HG03354 (cell line): Measurements from ENCODE around the gene TEAD1.

ENCODE experiments used
- ATAC-seq: cut with Tn5 transposase; IDR thresholded peaks from one replicate; pipeline ENCODE4 v1.9.1; 2021; ENCODE audit warnings: mild to moderate bottlenecking; ENCODE audit not compliant: unreplicated experiment, poor library complexity, severe bottlenecking

The TEAD1 gene

DNA sequence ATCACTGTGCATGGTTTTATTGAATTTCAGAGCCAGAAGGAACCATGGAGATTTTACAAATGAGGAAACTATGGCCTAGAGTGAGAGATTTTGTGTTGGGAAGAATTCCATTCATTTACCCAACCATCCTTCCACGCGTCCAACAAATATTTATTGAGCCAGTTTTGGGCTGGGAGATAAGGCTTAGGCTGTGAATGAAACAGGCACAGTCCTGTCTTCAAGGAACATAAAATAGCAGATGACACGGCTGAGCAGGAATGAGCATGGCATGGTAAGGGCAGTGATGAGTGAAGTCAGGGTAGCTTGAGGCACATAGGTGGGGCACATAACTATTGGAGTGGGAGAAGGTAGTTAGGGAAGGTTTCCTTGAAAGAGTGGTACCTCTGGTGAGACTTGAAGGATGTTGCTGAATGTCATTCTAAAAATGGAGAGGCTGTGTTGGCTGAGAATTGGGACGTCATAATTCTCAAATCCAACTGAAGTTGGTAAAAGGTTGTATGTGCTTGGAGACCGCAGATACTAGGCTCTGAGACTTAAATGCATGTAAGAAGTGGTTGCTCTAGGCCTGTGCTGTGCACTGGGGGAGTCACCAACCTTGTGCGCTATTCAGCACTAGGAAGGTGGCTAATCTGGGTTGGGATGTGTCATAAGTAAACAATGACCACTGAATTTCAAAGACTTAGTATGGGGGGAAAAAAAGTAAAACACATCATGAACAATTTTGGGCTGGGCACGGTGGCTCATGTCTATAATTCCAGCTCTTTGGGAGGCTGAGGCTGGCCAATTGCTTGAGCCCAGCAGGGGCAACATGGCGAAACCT is 51.9 kb downstream of the TEAD1 start:
- ATAC-seq: no peak

- no peak for ATAC-seq
Observed at GRCh38 chr11:12727563-12728211, 53.5 kb downstream of the TEAD1 start.

- no peak for ATAC-seq
Observed at GRCh38 chr11:12728417-12728816, 54.2 kb downstream of the TEAD1 start.

DNA sequence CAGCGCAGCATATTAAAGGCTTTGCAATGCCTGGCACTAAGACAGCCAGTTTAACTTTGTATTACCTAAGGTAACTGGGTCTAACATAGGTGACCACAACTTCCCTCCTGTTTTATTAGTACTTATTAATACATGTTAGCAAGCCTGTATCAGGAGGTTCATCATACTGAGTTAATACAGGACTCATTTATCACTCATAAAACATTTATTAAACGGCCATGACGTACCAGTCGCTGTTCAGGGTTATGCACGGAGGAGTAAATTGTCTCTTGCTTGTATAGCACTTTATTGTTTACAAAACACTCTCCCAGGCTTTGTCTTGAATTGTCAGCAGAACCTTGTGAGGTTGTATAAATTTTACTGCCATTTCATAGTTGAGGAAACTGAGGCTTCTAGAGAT is 55.7 kb downstream of the TEAD1 start:
- ATAC-seq: no peak

- no peak for ATAC-seq
Observed at GRCh38 chr11:12731841-12732336, 57.7 kb downstream of the TEAD1 start.

GRCh38 chr11:12733091-12733490 is 58.9 kb downstream of the TEAD1 start:
- ATAC-seq: no peak

DNA sequence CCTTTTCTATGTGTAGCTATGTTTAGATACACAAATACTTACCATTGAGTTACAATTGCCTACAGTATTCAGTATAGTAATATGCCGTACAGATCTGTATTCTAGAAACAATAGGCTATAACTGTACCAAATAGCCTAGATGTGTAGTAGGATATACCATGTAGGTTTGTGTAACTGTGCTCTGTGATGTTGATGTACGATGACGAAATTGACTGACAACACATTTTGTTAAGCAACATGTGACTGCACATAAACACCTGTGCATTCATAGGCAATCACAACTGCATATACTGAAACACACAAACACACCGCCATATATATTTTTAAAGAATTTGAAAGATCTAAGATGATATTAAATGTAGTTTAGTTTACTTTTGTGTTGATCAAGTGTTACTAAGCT is 60.4 kb downstream of the TEAD1 start:
- no peak for ATAC-seq

DNA sequence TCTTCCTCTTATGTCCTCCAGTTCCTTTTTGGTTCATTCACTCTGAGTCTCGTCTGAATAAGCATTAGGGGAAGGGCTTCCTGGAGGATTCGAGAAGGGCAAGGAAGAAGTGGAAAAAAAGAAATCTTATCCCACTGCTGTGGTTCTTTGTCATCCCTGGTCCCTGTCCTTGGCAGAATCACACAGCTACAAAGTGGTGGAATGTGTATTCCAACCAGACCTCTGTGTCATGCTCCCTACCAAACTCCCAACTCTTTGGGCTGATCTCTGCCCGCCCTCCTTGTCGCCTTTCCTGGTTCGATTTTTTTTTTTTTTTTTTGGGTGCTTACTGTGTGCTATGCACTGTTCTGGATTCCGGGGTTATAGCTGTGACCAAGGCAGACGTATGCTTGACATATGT is 61.0 kb downstream of the TEAD1 start:
- no peak for ATAC-seq

- ATAC-seq: no peak
Observed at GRCh38 chr11:12737024-12737423, 62.8 kb downstream of the TEAD1 start.

- no peak for ATAC-seq
Observed at GRCh38 chr11:12741671-12742216, 67.5 kb downstream of the TEAD1 start.

DNA sequence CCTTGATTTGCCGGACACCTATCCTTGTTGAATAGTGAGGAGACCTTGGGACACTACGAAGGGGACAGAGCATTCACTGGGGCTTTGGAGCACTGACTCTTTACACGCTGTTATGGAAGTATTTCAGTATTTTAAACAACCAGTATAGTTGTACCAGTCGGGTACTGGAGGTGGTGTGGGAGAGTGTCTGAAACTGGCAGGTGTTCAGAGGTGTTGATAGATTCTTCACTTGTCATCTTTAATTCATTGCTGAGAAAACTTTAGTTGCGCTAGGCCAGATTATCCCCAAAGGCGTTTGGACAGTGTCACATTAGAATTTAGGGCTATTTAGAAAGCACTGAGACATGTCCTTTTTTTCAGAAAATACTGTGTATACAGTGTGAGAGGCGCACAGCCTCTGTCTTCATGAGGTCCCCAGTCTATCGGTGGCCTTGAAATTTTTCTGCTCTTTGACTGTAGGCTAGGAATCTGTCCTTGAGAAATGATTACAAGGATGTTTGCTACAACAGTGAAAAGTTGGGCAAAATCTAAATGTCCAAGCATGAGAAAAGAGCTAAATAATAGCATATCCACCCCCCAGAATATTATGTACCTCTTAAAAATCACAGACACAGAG is 69.7 kb downstream of the TEAD1 start:
- ATAC-seq: no peak

DNA sequence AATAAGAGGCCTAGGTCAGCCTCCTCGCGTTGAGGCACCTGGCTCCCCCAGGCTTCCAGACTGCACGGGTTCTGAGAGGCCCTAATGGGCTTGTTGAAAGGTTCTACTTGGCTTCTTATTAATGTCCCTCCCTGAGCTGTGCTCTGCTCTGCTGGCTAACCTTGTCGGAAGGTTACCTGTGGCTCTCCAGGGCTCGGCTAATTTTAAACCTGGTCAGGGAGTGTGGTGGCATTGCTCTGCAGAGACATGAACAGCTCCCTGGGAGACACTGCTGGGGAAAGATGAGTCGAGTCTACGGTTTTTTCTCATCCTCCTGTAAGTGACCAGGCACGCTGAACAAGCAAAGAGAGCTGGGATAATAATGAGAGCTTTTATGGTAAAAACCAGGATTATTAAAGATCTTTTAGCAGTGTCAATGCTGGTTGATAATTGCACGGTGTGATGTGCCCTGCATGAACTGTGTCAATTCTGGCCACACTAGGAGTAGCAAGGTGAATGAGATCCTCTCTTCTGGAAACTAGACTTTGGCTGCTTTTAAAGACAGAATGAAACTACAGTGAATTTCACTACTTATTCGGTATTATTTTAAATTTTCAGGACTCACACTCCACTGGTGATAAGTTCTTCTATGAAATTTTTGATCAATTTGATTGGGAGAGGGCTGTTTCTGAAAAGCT is 70.7 kb downstream of the TEAD1 start:
- no peak for ATAC-seq

DNA sequence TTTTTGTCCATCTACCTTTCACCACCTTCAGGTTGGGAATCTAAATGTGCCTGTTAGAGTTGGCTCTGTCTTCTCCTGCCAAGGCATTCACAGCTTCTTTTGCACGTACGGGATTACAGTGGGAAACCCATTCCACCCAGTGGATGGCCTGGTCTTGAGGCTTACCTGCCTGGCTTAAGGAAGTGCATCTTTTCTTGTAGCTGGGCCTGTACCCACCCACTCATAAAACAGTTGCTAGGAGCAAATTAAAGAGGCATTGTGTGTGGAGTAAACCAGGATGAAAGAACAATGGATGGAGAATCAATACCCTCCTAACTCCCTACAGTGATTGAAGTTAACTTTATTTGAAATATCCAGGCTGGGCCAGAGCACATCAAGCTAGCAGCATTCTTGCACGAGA is 71.6 kb downstream of the TEAD1 start:
- no peak for ATAC-seq

GRCh38 chr11:12746593-12747097 is 72.4 kb downstream of the TEAD1 start:
- no peak for ATAC-seq

DNA sequence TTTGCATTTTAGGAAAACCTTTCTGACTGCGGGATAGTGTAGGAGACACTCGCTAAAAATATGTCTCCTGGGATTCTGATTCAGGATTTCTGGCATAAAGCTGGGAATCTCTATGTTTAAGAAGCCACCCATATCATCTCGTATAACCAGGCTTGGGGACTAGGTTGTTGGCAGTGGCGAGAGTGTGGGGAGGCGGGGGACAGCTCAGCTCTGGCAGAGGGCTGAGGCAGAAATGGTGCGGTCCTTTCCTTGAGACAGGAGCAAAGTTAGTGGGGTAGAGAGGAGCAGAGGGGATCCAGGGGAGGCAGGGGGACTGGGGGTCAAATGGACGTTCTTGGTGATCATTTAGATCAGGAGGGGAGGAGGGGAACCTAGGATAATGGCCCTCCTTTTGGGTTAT is 74.3 kb downstream of the TEAD1 start:
- ATAC-seq: no peak

DNA sequence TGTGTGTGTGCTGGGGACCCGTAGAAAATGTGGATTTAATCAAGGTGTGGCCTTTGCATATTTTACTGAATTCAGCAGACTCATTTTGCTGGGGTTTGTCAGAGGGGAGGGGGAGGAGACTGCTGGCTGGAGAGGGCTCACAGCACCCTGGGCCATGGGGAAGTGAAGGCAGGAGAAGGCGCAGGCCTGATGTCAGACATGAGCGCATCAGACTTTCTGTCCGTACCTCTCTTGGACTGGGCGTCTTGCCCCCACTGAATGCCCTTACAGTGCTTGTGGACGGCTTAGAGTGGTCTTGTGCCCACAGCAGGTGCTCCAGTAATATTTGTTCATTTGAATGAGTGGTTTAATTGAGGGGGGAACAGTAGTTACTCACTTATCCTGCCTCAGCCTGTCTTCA is 75.2 kb downstream of the TEAD1 start:
- ATAC-seq: no peak

DNA sequence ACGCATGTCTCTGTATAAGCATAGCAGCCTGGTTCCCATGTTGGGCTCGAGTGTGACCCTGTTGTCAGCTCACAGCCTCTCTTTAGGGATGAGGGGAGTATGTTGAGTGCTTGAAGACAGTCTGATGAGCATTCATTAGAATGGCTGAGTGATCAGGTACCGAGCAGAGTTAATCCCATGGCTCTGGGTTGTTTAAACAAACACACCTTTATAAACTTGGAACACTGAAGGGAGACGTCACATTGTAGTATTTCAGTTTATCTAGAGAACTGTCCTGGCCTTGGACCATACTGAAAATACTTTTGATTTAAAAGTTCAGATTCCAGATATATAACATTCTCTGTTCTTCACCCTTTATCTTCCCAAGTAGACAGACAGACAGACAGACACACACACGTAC is 76.0 kb downstream of the TEAD1 start:
- no peak for ATAC-seq

DNA sequence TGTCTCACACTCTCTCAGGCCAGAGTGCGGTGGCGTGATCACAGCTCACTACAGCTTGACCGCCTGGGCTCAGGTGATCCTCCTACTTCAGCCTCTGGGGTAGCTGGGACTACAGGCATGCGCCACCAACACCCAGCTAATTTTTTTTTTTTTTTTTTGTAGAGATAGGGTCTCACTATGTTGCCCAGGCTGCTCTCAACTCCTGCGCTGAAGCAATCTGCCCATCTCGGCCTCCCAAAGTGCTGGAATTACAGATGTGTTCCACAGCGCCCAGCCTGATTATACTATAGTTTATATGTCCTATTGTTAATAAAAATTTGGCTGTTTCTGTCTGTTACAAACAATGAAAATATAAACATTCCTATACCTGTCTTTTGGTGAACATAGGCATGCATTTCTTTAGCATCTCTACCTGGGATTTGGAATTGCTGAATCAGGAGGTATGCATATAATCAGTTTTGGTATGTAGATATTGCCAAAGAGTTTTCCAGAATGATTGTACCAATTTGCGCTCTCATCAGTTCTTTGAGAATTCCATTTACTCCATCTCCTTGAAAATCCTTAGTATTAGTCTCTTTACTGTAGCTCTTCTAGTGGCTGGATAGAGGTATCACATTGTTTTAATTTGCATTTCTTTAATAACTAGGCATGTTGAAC is 78.8 kb downstream of the TEAD1 start:
- no peak for ATAC-seq

- no peak for ATAC-seq
Observed at GRCh38 chr11:12754021-12754420, 79.8 kb downstream of the TEAD1 start.
